A673 (cell line): ENCODE measurements around the gene MRPS26. TPM values are rescaled to one million over a fixed set of nuclear protein-coding genes. Genes with fewer than 3 reads are reported as not detected.
A peak's percentile ranks its signal among the peaks of the same experiment; 100 is the strongest.

Experiments used
- BruUV-seq: library from RNA; stranded (reverse); fragments of 400-500 nt; replicated peaks from 2 replicates; lab custom pipeline; 2021; lab: Mats Ljungman, UMichigan
- CTCF ChIA-PET: fragments of 300-600 bp; sonication (Branson Sonifier 250); formaldehyde crosslinking; loops from one replicate; lab custom pipeline; 2022; ENCODE audit warnings: antibody characterized with exemption; lab: Charles Lee
- POLR2A ChIA-PET: fragments of 300-600 bp; sonication (Branson Sonifier 250); formaldehyde crosslinking; loops from one replicate; lab custom pipeline; 2022; ENCODE audit warnings: antibody characterized with exemption; ENCODE audit not compliant: low non-redundant PET; lab: Charles Lee
- DNase-seq: peaks from one replicate; pipeline ENCODE4 v3.0.0-alpha.2; 2015; ENCODE audit warnings: low spot score
- H3K27ac ChIP-seq: fragments of 200-600 bp; sonication (generic); 2 replicates; pipeline ENCODE4 v1.5.1; 2016; ENCODE audit warnings: mixed run types, low read depth, mild to moderate bottlenecking, mixed read lengths, antibody characterized with exemption, low read length; ENCODE audit not compliant: poor library complexity, severe bottlenecking
- H3K27me3 ChIP-seq: fragments of 200-600 bp; sonication (generic); replicated peaks from 2 replicates; pipeline ENCODE4 v1.6.1; 2017; ENCODE audit warnings: mixed run types, low read depth, mild to moderate bottlenecking, mixed read lengths, antibody characterized with exemption, low read length; ENCODE audit not compliant: insufficient read depth, poor library complexity
- H3K36me3 ChIP-seq: fragments of 200-600 bp; sonication (generic); 2 replicates; pipeline ENCODE4 v1.6.1; 2016; ENCODE audit warnings: mixed run types, mild to moderate bottlenecking, mixed read lengths, antibody characterized with exemption, low read length; ENCODE audit not compliant: insufficient read depth, poor library complexity, severe bottlenecking
- H3K4me1 ChIP-seq: fragments of 200-600 bp; sonication (generic); 2 replicates; pipeline ENCODE4 v1.6.1; 2017; ENCODE audit warnings: mixed run types, mild to moderate bottlenecking, mixed read lengths, antibody characterized with exemption, low read length; ENCODE audit not compliant: insufficient read depth, poor library complexity, severe bottlenecking
- H3K4me3 ChIP-seq: fragments of 200-600 bp; sonication (generic); 2 replicates; pipeline ENCODE4 v1.5.1; 2016; ENCODE audit warnings: low read depth, mixed run types, mild to moderate bottlenecking, mixed read lengths, low read length; ENCODE audit not compliant: poor library complexity, severe bottlenecking
- H3K9me3 ChIP-seq: fragments of 200-600 bp; sonication (generic); 2 replicates; pipeline ENCODE4 v1.6.1; 2016; ENCODE audit warnings: mixed run types, low read depth, mild to moderate bottlenecking, mixed read lengths, antibody characterized with exemption, low read length; ENCODE audit not compliant: poor library complexity, severe bottlenecking
- CTCF ChIP-seq: fragments of 300-800, 200-600 bp; sonication (generic); conservative IDR thresholded peaks from 2 replicates; pipeline ENCODE4 v1.5.1; 2017; ENCODE audit warnings: low read depth, mild to moderate bottlenecking, antibody characterized with exemption, low read length, moderate library complexity, mixed read lengths
- EZH2 ChIP-seq: fragments of 200-600 bp; sonication (generic); IDR thresholded peaks from 2 replicates; pipeline ENCODE4 v1.6.1; 2017; ENCODE audit warnings: borderline replicate concordance, low read depth, mild to moderate bottlenecking, mixed read lengths, antibody characterized with exemption, low read length; ENCODE audit not compliant: poor library complexity, severe bottlenecking
- intact Hi-C: fragments of 100-400 bp; cut with micrococcal nuclease; formaldehyde crosslinking; loops from one replicate; pipeline ENCODE4 v1.10.0; 2022; ENCODE audit not compliant: unreplicated experiment
- total RNA-seq: library from RNA; stranded (reverse); gene quantifications from 2 replicates; pipeline ENCODE4 v1.2.3, GENCODE V29; 2021

The MRPS26 gene
- total RNA-seq, 1 experiment from 2014 or later: 73.4 TPM

GRCh38 chr20:3043322-3043721 lies 2.5 kb upstream of the MRPS26 start, which contains the start of gene GNRH2:
GNRH2 (plus strand) TSS chr20:3043622; CDS start chr20:3044415, 793 bp downstream.
- BruUV-seq: no TSS peak
- Histone ChIP-seq H3K36me3 (peaks cover 17% of the 10 kb centered on the region), H3K27me3 (no peaks in the 10 kb centered on the region), H3K4me3 (no peak within 1 kb of the TSS), H3K9me3 (no peaks in the 10 kb centered on the region), H3K4me1 (peaks cover 2% of the 10 kb centered on the region), H3K27ac (no peak within 1 kb of the TSS)
- intact Hi-C loops: no loop called here
- no peak for DNase-seq
- POLR2A ChIA-PET: no interaction called here
- CTCF ChIA-PET: no interaction called here
- TF ChIP-seq EZH2 (no peak), CTCF (no peak)

GRCh38 chr20:3044336-3044965 lies 1.4 kb upstream of the MRPS26 start:
- H3K27ac ChIP-seq: no peak overlapping the region
- DNase-seq: no peak
- ChIA-PET CTCF (interaction anchor here (0.6 kb wide), 1 partner anchor 9 kb away, joined by 3 read pairs; no protein-coding TSS in a partner anchor), POLR2A (no interaction called here)
- H3K4me1 ChIP-seq: peaks cover 2% of the 10 kb centered on the region
- BruUV-seq: no TSS peak
- peaks cover 24% of the 10 kb centered on the region for H3K36me3 ChIP-seq
- intact Hi-C loops: no loop called here
- TF ChIP-seq CTCF (no peak), EZH2 (no peak)
- no peaks in the 10 kb centered on the region for H3K9me3 ChIP-seq
- H3K4me3 ChIP-seq: no peak overlapping the region
- H3K27me3 ChIP-seq: no peaks in the 10 kb centered on the region

- peaks cover 28% of the 10 kb centered on the region for H3K36me3 ChIP-seq
- H3K27ac ChIP-seq: peak overlapping the region; percentile 87
- H3K4me3 ChIP-seq: peak overlapping the region; percentile 98
- CTCF ChIA-PET: interaction anchor here (0.6 to 1.0 kb wide), 2 partner anchors 9 to 1652 kb away, joined by 4 to 7 read pairs; no protein-coding TSS in a partner anchor
- H3K4me1 ChIP-seq: peaks cover 2% of the 10 kb centered on the region
- POLR2A ChIA-PET: interaction anchor here (0.6 kb wide), 2 partner anchors 51 to 156 kb away, joined by 3 to 7 read pairs; no protein-coding TSS in a partner anchor
- DNase-seq: no peak
- TF ChIP-seq EZH2: no peak
- no peak for TF ChIP-seq CTCF
- intact Hi-C loops: no loop called here
- no peaks in the 10 kb centered on the region for H3K27me3 ChIP-seq
- no peaks in the 10 kb centered on the region for H3K9me3 ChIP-seq
- no TSS peak for BruUV-seq
These were observed 623 bp upstream of the MRPS26 start for GRCh38 chr20:3045042-3045815.
